ENCODE measurements around the gene KIF20B.

KIF20B gene

DNA sequence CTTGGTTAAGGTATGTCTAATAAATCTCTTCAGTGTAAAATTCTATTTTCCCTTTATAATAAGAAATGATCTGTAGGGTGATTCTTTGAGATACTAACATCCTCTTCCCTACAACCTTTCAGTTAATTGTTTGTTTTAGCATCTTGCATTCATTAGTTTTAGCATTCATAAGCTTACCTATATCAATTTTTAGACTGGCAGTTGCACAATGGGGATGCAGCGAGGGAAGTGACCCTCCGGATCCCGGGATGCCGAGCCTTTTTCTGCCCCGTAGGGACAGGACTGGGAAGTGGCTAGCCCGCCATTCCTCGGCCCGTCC lies 508 bp upstream of the KIF20B start:
- H3K4me3 ChIP-seq (ENCODE audit: low read length), result peak overlapping the region; percentile 99
- DNase-seq (ENCODE audit: low read depth), result no peak
- TF ChIP-seq, protein P1, sequence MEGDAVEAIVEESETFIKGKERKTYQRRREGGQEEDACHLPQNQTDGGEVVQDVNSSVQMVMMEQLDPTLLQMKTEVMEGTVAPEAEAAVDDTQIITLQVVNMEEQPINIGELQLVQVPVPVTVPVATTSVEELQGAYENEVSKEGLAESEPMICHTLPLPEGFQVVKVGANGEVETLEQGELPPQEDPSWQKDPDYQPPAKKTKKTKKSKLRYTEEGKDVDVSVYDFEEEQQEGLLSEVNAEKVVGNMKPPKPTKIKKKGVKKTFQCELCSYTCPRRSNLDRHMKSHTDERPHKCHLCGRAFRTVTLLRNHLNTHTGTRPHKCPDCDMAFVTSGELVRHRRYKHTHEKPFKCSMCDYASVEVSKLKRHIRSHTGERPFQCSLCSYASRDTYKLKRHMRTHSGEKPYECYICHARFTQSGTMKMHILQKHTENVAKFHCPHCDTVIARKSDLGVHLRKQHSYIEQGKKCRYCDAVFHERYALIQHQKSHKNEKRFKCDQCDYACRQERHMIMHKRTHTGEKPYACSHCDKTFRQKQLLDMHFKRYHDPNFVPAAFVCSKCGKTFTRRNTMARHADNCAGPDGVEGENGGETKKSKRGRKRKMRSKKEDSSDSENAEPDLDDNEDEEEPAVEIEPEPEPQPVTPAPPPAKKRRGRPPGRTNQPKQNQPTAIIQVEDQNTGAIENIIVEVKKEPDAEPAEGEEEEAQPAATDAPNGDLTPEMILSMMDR (conservative IDR thresholded peaks at IDR 0.05; ENCODE audit: low read length), result peak; percentile 11; the same call in 1 of the 2 replicates

DNA sequence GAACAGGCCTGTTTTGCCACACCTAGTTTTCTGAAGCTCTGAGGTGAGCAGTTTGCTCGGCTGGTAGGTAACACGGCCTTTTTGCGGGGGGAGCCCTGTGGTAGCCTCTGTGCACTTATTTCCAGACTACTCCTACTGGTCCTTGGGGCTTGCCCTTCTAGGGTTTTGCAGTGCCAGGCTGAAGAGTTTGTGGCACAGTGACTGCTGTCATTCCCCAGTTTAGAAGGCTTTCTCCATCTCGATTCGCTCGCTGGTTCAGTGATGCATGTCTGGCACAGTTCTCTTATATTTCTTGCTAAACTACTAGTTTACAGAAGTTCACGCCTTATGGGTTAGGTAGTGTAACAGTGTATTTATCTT lies 711 bp downstream of the KIF20B start:
- no peak for DNase-seq (ENCODE audit: low read depth)
- H3K4me3 ChIP-seq (ENCODE audit: low read length), result peak overlapping the region; percentile 99
- TF ChIP-seq, protein P1 (conservative IDR thresholded peaks at IDR 0.05; ENCODE audit: low read length), result no peak

DNA sequence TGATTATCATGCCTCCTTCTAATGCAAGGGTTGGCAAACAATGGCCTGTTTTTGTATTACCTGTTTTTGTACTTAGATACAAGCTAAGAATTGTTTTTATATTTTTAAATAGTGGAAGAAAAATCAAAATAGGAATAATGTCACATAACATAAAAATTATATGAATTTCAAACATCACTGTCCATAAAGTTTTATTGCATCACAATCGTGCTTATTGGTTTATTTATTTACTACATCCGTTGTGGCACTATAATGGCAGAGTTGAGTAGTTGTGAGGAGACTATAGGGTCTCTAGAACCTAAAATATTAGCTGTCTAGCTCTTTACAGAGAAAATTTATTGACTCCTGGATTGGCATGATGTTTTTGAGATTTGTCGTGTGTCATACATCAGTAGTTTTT lies 4.1 kb downstream of the KIF20B start:
- TF ChIP-seq, protein P1 (conservative IDR thresholded peaks at IDR 0.05; ENCODE audit: low read length), result no peak
- no peak for DNase-seq (ENCODE audit: low read depth)

DNA sequence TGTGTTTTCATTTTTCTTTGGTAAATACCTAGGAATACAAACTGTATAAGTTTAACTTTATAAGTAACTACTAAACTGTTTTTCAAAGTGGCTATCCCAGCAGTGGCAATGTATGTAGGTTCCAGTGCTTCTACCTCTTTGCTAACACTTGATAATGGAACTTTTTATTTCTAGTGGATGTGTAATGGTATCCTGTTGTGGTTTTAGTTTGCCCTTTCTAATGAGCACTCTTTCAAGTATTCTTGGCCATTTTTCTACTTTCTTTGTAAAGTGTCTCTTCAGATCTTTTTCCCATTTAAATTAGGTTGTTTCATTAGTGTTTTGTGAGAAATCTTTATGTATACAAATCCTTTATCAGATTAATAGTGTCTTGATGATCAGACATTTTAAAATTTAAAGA lies 4.6 kb downstream of the KIF20B start:
- no peak overlapping the region for H3K4me3 ChIP-seq (ENCODE audit: low read length)
- TF ChIP-seq, protein P1 (conservative IDR thresholded peaks at IDR 0.05; ENCODE audit: low read length), result no peak
- DNase-seq (ENCODE audit: low read depth), result peak; percentile 30

More for the DNA sequence above, 4.1 kb downstream of the KIF20B start:
- no peak overlapping the region for H3K4me3 ChIP-seq (ENCODE audit: low read length)

DNA sequence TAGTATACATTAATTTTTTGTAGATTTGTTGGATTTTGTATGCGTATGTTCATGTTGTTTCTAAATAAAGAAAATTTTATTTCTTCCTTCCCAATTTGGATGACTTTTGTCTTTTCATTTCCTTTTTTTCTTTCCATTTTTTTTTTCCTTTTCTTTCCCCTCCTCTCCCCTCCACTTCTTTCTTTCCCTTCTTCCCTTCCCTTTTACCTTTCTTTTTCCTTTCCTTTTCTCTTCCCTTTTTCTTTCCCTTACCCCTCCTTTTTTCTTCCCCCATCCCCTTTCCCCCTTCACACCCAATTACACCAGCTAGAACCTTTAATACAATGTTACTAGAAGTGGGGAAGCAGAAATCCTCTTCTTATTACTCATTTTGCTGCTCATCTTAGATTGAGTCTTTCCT lies 6.0 kb downstream of the KIF20B start:
- no peak for DNase-seq (ENCODE audit: low read depth)
- TF ChIP-seq, protein P1 (conservative IDR thresholded peaks at IDR 0.05; ENCODE audit: low read length), result no peak
- no peak overlapping the region for H3K4me3 ChIP-seq (ENCODE audit: low read length)

DNA sequence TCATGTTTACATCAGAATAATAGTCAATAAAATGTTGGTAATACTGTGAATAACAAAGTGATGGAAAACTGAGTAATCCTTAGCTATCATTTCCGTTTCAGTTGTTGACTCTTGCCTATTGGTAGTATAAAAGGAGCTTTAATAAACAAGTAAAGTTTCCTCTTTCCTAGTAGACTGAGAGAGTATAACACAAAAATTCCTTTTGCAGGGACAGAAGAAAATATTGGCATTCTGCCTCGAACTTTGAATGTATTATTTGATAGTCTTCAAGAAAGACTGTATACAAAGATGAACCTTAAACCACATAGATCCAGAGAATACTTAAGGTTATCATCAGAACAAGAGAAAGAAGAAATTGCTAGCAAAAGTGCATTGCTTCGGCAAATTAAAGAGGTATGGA lies 9.4 kb downstream of the KIF20B start:
- H3K4me3 ChIP-seq (ENCODE audit: low read length), result no peak overlapping the region
- DNase-seq (ENCODE audit: low read depth), result no peak
- TF ChIP-seq, protein P1 (conservative IDR thresholded peaks at IDR 0.05; ENCODE audit: low read length), result no peak

DNA sequence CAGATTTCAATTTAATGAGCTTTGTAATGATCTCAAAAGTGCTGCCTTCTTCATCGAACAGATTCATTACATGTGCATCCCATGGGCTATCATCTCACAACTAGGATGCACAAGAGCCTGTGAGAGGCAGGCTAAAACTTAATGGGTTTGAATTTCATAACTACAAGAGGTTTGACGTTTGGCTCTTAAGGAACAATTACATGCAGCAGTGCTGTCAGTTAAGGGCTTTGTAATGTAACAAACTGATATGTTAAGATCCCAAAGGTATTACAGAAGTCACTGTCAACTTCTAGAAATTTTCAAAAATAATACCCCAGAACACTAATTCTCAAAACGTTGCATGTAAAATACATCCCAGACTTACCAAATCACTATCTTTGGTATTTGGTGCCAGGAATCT lies 33.2 kb downstream of the KIF20B start:
- TF ChIP-seq, protein P1 (conservative IDR thresholded peaks at IDR 0.05; ENCODE audit: low read length), result no peak
- no peak overlapping the region for H3K4me3 ChIP-seq (ENCODE audit: low read length)
- DNase-seq (ENCODE audit: low read depth), result no peak
